HG02852 (cell line): ENCODE results near the gene CARMIL1.

Source experiments
- ATAC-seq: cut with Tn5 transposase; IDR thresholded peaks from one replicate; pipeline ENCODE4 v1.9.1; 2021; ENCODE audit warnings: mild to moderate bottlenecking, moderate library complexity; ENCODE audit not compliant: unreplicated experiment

CARMIL1 gene

DNA sequence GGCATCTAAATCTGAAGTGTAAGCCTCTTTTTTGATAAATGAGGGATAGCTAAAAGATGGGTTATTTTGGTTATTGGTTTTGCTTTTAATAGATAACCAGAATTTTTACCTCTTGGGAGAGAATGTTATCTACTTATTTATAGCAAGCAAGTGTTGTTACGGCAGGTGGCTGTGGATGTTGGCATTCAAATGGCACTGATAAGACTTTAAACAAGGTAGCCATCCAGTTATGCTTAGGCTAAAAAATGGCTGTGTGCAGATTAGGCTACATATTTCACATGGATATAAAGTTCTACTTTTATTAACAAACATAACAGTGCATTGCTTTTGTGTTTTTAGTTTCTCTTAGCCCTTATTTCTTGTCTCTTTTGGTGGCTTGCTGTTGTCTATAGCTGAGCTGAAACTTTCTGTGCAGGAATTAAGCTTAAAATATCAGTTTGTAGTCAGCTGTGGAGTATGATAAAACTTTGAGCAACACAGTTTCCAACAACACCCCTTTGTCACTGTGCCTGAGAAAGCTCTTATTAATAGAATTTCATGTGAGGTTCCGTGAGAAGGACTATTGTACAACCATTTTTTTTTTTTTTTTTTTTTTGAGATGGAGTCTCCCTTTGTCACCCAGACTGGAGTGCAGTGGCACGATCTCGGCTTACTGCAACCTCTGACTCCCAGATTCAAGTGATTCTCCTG, 28.8 kb downstream of the CARMIL1 start:
- no peak for ATAC-seq

DNA sequence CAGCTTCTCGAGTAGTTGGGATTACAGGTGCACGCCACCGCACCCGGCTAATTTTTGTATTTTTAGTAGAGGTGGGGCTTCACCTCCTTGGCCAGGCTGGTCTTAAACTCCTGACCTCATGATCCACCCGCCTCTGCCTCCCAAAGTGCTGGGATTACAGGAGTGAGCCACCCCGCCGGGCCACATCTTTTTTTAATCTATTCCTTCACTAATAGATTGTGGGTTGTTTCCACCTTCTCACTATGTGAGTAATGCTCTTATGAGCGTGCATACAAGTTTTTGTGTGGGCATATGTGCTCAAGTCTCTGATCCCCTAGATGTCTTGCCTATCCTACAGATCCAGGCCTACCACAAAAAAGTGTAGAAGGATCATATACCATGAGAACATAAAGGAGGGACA, 30.7 kb downstream of the CARMIL1 start:
- ATAC-seq = no peak

DNA sequence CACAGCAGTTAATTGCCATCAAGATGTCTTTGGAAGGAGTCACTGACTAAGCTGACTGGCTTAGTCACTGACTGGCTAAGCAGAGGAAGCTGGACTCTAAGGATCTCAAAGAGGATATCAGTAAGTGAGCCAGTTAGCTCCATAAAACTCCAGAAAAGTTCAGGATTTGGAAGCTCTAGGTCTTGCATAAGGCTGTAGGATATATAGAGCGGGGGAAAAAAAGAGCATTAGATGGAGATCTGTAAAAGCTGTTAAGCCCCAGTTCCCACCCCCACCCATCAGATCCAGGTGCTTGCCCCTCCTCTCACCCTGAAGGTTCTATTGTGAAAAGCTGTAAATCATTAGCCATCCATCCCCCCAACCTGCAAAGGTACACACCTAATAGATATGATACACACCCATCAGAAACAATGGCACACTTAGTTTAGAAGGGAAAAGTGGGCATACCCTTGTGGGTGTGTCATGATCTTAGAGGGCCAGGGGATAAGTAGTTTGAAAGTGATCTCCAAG, 32.2 kb downstream of the CARMIL1 start:
- no peak for ATAC-seq

DNA sequence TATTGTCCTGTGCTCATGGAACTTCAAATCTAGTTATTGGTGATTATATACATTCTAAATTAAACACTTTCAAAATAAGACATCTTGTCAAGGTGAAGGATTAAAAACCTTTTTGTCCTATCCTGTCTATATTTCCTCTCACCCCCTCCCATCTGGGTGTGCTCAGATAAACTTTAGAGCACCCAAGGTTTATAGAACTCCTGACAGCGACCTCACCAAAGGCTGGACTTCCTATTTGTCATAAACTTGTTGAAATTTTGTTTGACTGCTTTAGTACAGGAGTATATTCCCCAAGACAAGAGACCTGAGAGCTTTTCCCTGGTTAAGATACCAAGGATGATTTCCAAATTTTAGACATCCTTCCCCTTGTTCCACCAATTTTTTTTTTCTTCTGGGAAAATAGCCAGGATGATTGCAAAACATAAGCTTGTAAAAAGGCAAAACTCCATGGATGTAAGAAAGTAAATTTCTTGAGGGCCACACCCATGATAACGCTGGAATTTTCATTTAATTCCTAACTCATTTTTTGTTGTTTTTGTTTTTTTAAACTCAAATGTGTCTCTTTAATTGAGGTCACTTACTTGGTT, 33.0 kb downstream of the CARMIL1 start:
- no peak for ATAC-seq

DNA sequence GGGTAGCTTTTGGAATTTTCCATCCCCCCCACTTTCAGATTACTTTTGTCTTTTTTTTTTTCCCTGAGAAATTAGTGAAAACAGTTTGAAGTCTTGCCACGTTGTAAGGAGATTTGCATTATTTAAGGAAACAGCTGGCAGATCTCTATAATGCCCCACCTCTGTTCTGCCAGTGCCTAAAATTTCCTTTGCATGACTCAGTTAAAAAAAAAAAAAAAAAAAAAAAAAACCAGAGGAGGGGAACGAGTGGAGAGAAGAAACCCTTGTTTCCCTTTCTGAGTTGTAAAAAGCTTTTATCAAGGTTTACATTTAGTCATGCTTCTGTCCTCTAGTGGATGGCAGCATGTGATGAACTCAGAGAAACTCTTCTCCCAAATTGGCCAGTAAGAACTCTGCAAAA, 33.5 kb downstream of the CARMIL1 start:
- ATAC-seq = no peak

DNA sequence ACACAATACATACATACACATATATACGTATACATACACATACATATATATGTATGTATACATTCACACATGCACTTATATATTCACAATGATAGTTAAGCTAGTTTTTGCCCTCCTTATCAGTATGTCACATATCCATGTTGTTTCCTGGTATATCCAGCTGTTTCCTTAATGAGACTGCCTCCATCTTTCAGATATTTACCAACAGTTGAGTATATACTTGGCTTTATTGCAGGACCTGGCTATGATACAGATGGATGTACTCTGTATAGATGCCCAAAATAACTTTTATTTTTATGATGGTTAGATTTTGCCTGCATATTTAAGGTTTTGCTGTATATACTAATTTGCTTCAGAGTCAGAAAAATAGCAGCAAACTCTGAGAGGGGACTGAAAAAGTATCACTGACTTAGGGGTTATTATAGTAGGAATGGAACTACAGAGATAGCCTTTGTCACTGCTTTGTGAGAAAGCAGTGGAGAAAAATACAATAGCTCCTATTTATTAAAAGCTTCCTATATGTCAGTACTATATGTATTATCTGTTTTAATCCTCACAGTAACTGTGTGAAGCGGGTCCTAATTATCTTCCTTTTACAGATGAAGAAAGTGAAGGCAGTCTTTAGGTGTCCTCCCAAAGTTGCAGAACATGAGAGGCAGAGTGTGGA, 35.5 kb downstream of the CARMIL1 start:
- ATAC-seq = no peak

DNA sequence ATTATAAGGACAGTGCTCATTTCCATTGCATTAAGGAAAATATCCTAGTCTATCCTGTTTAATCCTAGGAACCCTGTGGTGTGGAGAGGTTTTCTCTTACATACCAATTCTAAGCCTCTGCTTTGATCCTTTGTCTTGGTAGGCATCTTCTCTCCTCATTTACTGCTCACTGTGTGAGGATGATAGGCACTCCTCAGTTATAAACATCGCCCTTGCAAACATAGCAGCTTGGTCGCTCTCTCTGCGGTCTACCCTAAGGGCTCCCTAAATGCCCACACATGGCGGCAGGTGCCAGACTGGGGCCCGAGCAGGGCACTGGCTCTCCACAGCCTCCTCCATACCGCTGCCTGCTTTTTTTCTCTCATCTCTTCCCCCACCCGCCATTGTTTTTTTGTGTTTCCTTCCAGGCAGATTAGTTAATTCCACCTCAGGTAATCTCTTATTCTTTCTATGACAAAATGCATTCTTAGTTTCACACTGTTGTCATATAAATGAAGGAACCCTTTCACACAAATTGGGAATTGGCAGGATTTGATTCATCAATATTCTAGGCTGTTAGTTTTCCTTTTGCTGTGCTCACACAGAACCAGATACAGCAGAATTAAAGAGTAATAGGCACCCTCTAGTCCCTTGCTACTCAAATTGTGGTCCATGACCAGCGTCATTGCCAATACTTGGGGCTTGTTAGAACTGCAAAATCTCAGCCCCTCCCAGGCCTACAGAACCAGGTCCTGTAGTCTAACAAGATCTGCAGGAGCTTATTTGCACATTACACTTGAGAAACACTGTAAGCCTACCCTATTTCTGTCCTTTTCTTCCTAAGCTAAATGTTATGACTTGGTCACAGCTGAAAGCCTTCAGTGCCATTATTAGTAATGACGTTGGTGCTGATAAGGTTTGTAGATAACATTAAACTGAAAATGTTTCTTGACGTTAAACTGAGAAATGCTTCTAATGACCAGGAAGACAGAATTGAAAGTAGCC, 36.3 kb downstream of the CARMIL1 start:
- no peak for ATAC-seq

DNA sequence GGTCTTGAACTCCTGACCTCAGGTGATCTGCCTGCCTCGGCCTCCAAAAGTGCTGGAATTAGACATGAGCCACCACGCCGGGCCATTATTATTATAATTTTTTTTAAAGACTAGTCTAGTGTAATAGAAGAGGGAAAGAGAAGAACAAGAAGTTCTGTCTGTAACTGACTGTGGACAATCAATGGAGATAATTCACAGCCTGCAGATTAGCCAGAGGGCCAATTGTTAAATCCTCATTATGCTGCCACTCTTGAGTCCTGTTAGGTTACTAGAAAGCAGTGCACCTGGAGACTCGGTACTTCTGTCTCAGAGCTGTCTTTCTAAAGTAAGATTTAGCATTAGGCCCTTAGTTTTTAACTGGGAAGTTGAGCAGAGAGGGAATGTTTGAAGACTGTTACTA, 37.5 kb downstream of the CARMIL1 start:
- ATAC-seq = no peak

DNA sequence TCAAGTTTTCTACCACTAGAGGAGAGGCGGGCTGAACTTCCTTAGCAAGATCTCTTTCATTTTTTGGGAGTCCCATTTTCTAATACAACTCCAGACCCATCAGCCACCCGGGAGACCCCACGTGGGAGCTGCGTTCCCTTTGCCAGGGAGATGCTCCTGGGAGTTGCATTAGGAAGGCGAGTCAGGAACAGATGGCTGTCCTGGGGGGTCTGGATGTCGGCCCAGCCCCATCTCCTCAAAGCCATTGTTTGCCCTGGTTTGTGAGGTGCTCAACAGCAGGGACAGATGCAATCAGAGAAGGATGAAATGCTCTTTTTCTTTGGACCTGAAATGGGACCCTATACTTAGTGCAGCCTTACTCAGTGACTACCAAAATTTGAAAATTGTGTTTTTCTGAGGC, 39.4 kb downstream of the CARMIL1 start:
- ATAC-seq = no peak

DNA sequence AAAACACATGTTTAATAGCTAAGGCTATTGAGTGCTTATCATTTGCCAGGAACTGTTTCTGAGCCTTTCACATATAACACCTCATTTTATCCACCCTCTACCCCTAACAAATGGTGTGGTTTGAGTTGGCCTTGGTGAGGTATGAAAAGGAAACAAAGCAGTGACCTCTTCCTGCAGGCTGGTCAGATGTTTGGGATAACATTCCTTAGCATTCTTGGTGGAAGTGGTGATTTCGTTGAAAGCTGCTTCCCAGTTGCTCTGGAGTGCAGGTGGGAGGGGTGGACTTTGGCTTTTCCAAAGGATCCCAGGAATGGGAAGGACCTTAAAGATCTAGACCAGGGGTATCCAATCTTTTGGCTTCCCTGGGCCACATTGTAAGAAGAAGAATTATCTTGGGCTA, 41.3 kb downstream of the CARMIL1 start:
- no peak for ATAC-seq

DNA sequence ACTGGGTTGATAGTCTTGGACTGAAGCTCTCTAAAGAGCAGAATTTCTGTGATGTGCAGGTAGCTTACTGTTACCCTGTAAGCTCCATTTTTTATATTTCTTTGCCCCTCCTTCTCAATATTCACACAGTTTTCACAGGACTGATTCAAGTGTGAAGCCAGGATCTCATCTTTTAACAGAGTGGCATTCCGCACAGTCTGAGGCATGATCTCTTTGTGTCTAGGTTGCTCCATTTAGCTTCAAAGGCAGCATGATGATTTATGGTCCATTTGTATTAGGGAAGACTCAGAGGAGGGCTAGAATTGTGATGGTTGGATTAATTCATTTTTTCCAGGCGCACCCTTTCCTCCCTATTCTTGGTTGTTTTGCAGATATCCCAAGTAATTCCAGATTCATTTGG, 43.5 kb downstream of the CARMIL1 start:
- ATAC-seq = no peak

DNA sequence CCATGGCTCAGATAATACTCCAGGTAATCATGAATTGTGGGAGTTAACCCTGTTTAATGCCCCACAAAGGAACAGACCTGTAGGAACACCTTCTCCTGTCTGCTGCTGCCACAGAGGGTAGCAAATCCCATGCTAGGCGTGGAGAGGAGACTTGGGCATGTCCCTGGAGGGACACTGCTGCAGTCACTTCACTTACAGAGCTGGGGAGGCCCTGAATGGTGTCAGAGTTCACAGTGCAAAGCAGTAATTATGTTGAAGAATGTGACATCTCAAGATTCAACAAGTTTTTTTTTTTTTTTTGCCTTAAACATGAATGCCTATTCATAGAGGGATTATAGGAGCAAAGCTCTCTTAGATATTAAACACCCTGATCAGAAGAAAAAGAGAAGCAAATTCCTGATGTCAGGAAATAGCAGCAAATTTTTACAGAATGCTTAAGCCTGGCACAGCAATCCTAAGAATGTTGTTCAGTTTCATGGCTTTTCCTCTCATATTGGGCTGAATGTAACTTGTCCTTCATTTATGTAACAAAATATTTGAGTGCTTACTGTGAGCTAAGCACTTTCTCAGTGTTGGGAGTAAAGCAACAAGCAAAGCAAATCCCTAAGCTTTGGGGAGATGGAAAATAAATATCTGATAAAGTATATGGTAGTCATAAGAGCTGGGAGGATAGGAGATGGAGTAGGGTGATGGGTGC, 45.0 kb downstream of the CARMIL1 start:
- ATAC-seq = no peak

DNA sequence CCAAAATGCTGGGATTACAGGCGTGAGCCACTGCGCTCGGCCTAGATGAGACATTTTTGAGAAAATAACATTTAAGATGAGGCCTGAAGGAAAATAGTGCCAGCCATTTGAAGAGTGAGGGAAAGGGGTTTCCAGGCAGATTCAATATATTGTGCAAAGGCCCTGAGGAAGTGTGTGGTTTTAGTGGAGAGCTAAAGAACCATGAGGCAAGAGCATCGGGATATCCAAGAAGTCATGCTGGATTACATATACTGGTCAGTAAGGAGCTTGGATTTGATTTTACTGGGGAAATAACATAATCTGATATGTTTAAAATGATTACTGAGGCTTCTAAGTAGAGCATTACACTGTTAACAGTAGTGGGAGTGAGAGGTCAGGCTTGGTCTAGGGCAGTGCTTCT, 47.0 kb downstream of the CARMIL1 start:
- no peak for ATAC-seq

DNA sequence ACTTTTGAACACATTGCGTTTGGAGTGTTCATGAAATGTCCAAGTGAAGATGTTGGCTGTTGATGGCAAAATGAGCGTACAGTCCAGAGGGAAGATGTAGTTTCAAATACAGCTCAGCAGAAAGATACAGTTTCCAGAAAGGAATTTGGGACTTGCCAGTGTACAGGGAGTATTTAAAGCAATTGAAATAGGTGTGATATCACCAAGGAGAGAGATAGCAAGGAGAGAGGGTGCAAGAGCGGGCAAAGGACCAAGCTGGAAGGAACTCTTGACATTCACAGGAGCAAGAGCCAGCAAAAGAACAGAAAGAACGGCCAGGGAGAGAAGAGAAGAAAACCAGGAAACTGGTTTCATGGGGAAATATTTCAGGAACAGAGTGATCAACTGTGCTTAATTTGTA, 47.8 kb downstream of the CARMIL1 start:
- no peak for ATAC-seq

DNA sequence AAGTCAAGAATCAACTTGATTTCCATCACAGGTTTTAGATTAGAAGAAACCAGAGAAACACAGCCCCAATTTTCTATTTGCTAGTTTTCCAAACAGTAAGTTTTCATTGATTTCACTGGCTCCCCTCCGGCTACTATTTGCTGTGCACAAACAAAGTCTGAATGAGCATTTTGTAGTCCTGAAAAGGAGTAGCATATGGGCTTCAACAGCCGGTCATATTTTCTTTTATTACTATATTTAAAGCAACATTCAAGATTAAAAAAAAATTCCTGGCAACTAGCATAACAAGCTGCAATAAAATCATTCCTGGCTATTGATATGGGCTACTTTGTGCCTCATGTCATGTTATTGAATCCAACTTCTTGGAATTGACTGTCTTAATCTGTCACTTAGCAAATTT, 48.3 kb downstream of the CARMIL1 start:
- no peak for ATAC-seq

DNA sequence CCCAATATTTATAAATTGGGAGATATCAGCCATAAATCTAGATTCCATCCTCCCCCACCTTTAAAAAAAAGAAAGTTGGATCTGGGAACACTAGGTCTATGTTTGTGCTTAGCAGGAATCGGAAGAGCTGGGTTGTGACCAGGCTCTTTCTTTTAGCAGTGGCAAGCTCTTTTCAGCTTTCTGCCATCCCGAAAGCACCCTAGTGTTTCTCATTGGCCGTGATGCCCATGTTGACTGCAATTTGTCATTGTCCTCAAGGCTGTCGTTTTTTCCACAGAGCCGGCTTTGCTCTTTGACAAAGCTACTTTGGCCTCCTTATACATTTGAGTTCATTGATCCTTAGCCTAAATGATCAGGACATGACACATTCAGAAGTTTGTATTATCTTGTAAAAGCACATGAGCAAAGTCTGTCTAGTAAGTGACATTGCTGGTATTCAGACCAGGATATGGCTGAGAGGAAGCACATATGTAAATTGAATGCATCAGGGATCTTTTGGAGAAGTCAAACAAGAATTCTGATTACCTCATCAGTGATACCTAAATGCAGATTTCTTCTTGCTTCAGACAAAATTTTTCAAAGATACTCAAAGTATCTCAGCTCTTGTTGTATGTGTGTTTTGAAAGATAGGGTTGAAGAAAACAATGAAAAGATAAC, 50.1 kb downstream of the CARMIL1 start:
- ATAC-seq = no peak

DNA sequence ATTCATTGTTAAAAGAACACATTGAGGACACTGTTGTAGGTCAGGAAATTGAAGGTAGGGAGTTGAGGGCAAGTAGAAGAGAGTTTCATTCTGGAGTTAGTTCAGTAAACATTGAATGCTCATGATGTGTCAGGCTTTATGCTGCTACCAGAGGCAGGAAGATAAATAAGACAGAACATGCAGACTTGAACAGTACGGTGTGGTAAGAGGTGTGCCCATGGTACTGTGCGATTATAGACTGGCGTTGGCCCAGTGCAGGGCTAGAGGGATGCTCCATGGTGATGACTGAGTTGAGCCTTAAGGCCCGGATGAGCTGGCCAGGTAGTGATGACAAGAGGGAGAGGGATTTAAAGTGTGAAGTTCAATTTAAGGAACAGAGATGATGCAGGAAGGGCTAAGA, 50.8 kb downstream of the CARMIL1 start:
- ATAC-seq = no peak

DNA sequence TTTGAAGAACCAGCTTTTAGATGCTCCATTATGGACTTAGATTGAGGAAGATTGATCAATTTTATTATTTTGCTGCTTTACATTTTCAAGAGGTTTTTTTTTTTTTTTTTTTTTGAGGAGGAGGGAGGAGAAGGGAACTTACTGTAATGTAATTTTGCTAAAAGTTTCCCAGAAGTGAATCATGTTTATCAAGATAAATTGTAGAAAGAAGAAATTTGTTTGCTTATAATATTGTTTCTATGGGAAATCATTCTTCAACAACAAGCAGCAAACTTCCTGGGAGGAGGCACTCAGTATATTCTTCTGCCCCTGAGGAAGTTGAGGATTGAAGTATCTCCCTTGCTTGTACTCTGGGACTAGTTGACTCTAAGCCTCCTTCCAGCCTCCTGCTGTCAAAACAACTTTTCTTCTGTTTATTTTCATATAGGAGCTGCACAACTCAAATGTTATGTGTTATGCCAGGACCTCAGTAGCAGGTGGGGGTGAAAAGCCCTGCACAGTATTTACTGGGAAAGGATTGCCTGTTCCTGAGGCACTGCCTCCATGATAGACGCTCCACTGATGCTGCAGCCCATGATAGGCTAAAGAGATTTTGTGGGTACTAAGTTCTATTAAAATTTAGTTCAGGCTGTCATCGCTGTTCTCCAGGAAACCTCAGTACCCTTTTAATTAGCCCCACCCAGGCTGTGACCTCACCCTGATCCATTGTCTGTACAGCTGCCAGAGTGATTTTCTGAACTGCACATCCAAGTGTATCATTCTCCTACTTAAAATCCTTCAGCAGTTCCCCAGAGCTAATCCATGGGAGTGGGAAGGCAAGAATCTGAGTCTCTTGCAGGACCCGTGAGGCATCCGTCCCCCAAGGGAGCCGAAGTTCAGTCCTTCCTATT, 51.9 kb downstream of the CARMIL1 start:
- ATAC-seq = no peak

DNA sequence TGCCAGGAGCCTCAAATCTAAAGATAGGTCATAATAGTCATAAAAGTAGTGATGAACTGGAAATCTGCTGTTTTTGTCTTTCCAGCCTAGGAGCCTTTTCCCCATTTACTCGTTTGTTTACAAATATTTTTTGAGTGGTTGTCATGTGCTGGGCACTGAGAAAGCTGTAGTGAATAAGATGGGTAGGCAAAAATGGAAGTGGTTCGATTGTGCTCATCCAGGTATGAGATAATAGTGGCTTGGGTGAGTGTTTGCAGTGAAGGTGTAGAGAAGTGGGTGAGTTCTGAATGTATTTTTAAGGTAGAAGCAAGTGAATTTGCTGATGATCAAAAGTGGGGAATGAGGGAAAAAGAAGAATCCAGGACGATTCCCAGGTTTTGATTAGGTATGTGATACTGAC, 53.0 kb downstream of the CARMIL1 start:
- no peak for ATAC-seq
